Keratinocyte (primary cell): ENCODE results near the gene APC. TPM values are rescaled to one million over a fixed set of nuclear protein-coding genes. Genes with fewer than 3 reads are reported as not detected.
"Not testable (repeated sequence)": the region's sequence is repeated elsewhere in the genome, so short reads cannot be mapped to it uniquely, and the experiment has no call there.

Source experiments
- DNase-seq: peaks from one replicate; pipeline ENCODE4 v3.0.0-alpha.2; 2011; ENCODE audit warnings: low read depth, missing footprints, low spot score
- FAIRE-seq: peaks from 2 replicates; lab custom pipeline; 2011; peaks lifted over from hg19 to GRCh38; lab: Jason Lieb, UNC
- H2AFZ ChIP-seq: 2 replicates; pipeline ENCODE4 v1.6.0; 2012; ENCODE audit warnings: low read length, control low read depth, inconsistent platforms; ENCODE audit not compliant: control insufficient read depth
- H3K27ac ChIP-seq: 2 replicates; pipeline ENCODE4 v1.5.1; 2011; ENCODE audit warnings: low read length; ENCODE audit not compliant: control insufficient read depth, insufficient read depth
- H3K27me3 ChIP-seq: 3 replicates; pipeline ENCODE4 v1.6.0; 2011; ENCODE audit warnings: low read length; ENCODE audit not compliant: control insufficient read depth, insufficient read depth; ENCODE audit errors: extremely low read depth
- H3K36me3 ChIP-seq, 2 experiments: 2 replicates in 1 of 2; 3 replicates in 1 of 2; pipeline ENCODE4 v1.5.1; 2011; ENCODE audit warnings: low read length in 2 of 2, mild to moderate bottlenecking in 1 of 2; ENCODE audit not compliant: control insufficient read depth in 2 of 2, insufficient read depth in 2 of 2; ENCODE audit errors: extremely low read depth in 1 of 2
- H3K4me1 ChIP-seq: 3 replicates; pipeline ENCODE4 v1.5.1; 2011; ENCODE audit warnings: low read length; ENCODE audit not compliant: control insufficient read depth, insufficient read depth; ENCODE audit errors: extremely low read depth
- H3K4me2 ChIP-seq: 3 replicates; pipeline ENCODE4 v1.6.0; 2011; ENCODE audit warnings: low read depth, low read length; ENCODE audit not compliant: control insufficient read depth, insufficient read depth; ENCODE audit errors: extremely low read depth
- H3K4me3 ChIP-seq, 3 experiments: fragments of 200-600 bp in 1 of 3; sonication (generic) in 1 of 3; 2 replicates in 2 of 3; 3 replicates in 1 of 3; pipeline ENCODE4 v1.5.1; 2011 to 2016; ENCODE audit warnings: low read length in 3 of 3, mild to moderate bottlenecking in 3 of 3, control low read depth in 2 of 3, inconsistent platforms in 1 of 3, low read depth in 1 of 3, mixed read lengths in 1 of 3, mixed run types in 1 of 3, moderate library complexity in 1 of 3; ENCODE audit not compliant: control insufficient read depth in 2 of 3, insufficient read depth in 2 of 3; ENCODE audit errors: extremely low read depth in 1 of 3
- H3K79me2 ChIP-seq: 2 replicates; pipeline ENCODE4 v1.6.0; 2012; ENCODE audit warnings: low read length; ENCODE audit not compliant: control insufficient read depth, insufficient read depth
- H3K9ac ChIP-seq: 3 replicates; pipeline ENCODE4 v1.6.0; 2011; ENCODE audit warnings: low read length; ENCODE audit not compliant: control insufficient read depth, insufficient read depth; ENCODE audit errors: extremely low read depth
- H3K9me1 ChIP-seq: 3 replicates; pipeline ENCODE4 v1.6.0; 2011; ENCODE audit warnings: low read length; ENCODE audit not compliant: control insufficient read depth, insufficient read depth; ENCODE audit errors: extremely low read depth
- H3K9me3 ChIP-seq: 2 replicates; pipeline ENCODE4 v1.5.1; 2012; ENCODE audit warnings: low read depth, low read length; ENCODE audit not compliant: control insufficient read depth
- H4K20me1 ChIP-seq: 3 replicates; pipeline ENCODE4 v1.6.0; 2011; ENCODE audit warnings: low read length; ENCODE audit not compliant: control insufficient read depth, insufficient read depth; ENCODE audit errors: extremely low read depth
- EZH2 ChIP-seq: IDR thresholded peaks from one replicate; pipeline ENCODE4 v1.6.1; 2012; ENCODE audit warnings: inconsistent platforms, mild to moderate bottlenecking, low read length, moderate library complexity
- dilution Hi-C: fragments of 300-500 bp; cut with MboI; formaldehyde crosslinking; loops from one replicate; pipeline ENCODE4 v1.7.0; 2020; ENCODE audit warnings: low sequenced_read_pairs; ENCODE audit not compliant: extremely low pct_ligation_motif_present
- polyA plus RNA-seq, 5 experiments: library from polyadenylated mRNA; depleted of rRNA in 3 of 5; stranded (reverse) in 3 of 5; stranded (forward) in 1 of 5; unstranded in 1 of 5; fragments of >200 nt; gene quantifications; 1 replicate in 1 of 5; 2 replicates in 3 of 5; 3 replicates in 1 of 5; pipeline versions ENCODE4 v1.2.1 to v1.2.3, GENCODE V29; 2011 to 2012; ENCODE audit warnings: missing spikeins in 2 of 5, low read depth in 1 of 5, low replicate concordance in 1 of 5
- TF ChIP-seq, protein P1 (sequence below), 3 experiments: IDR thresholded peaks in 1 of 3; conservative IDR thresholded peaks in 1 of 3; optimal IDR thresholded peaks in 1 of 3; 2 replicates in 2 of 3; 3 replicates in 1 of 3; pipeline versions ENCODE3 to v1.5.1; 2011; ENCODE audit warnings: low read length in 3 of 3, mild to moderate bottlenecking in 3 of 3, moderate library complexity in 2 of 3, control low read depth in 1 of 3, inconsistent platforms in 1 of 3; ENCODE audit not compliant: insufficient read depth in 2 of 3; ENCODE audit errors: extremely low read depth in 1 of 3

The APC gene
- polyA plus RNA-seq, 1 donor (not counting 4 experiments of a cell fraction or from before 2014, with no cell fraction given), result 16.5 TPM

DNA sequence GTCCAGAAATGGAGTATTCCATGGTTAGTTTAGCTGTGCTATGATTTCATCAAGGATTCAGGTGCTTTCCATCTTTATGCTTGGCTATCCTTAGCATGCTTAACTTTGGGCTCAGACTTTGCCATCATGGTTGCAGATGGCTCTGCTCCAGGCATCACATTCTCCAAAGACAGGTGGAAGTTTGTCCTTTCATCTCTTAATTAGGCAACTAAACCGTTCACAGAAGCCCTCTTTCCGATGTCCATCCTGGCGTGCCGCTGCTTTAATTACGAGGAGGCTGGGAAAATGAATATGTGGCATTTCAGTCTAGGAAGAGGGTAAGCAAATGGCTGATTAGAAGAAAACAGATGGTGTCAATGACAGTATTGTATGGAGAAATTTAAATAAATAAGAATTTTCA is 24.5 kb upstream of the APC start:
- FAIRE-seq (no peak), DNase-seq (no peak)
- no peak overlapping the region for H3K4me3 ChIP-seq
- H3K9me1 ChIP-seq, result no peaks in the 10 kb centered on the region
- no peaks in the 10 kb centered on the region for H4K20me1 ChIP-seq
- H3K4me1 ChIP-seq, result peaks cover 8% of the 10 kb centered on the region
- TF ChIP-seq, protein P1, sequence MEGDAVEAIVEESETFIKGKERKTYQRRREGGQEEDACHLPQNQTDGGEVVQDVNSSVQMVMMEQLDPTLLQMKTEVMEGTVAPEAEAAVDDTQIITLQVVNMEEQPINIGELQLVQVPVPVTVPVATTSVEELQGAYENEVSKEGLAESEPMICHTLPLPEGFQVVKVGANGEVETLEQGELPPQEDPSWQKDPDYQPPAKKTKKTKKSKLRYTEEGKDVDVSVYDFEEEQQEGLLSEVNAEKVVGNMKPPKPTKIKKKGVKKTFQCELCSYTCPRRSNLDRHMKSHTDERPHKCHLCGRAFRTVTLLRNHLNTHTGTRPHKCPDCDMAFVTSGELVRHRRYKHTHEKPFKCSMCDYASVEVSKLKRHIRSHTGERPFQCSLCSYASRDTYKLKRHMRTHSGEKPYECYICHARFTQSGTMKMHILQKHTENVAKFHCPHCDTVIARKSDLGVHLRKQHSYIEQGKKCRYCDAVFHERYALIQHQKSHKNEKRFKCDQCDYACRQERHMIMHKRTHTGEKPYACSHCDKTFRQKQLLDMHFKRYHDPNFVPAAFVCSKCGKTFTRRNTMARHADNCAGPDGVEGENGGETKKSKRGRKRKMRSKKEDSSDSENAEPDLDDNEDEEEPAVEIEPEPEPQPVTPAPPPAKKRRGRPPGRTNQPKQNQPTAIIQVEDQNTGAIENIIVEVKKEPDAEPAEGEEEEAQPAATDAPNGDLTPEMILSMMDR (optimal IDR thresholded peaks at IDR 0.05 in 1 of 3, IDR thresholded peaks at IDR 0.05 in 1 of 3, conservative IDR thresholded peaks at IDR 0.05 in 1 of 3; ENCODE audit: extremely low read depth in 1 of 3, insufficient read depth in 2 of 3, low read length in 3 of 3), result no peak
- no peak for TF ChIP-seq EZH2
- dilution Hi-C loops, result no loop called here
- no peaks in the 10 kb centered on the region for H3K27me3 ChIP-seq
- H3K9me3 ChIP-seq, result no peaks in the 10 kb centered on the region
- no peak overlapping the region for H2AFZ ChIP-seq
- no peak overlapping the region for H3K9ac ChIP-seq
- peaks cover 55% of the 10 kb centered on the region for H3K79me2 ChIP-seq
- H3K36me3 ChIP-seq, result no peaks in the 10 kb centered on the region
- H3K27ac ChIP-seq, result no peak overlapping the region
- H3K4me2 ChIP-seq, result no peak overlapping the region

DNA sequence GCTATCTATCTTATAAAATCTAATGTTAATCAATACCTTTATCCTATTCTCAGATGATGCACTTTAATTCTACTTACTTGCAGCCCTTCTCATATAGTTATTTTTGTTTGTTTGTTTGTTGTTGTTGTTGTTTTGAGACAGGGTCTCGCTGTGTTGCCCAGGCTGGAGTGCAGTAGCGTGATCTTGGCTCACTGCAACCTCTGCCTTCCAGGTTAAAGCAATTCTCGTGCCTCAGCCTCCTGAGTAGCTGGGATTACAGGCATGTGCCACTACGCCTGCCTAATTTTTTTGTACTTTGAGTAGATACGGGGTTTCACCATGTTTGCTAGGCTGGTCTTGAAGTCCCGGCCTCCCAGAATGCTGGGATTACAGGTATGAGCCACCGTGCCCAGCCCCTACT is 20.8 kb upstream of the APC start:
- H3K36me3 ChIP-seq, H3K9ac ChIP-seq, dilution Hi-C loops, H3K9me3 ChIP-seq, H2AFZ ChIP-seq, H3K4me1 ChIP-seq, H3K4me3 ChIP-seq, H3K27me3 ChIP-seq, FAIRE-seq, DNase-seq, H3K27ac ChIP-seq, H3K4me2 ChIP-seq, H4K20me1 ChIP-seq, H3K9me1 ChIP-seq: not testable (repeated sequence)
- H3K79me2 ChIP-seq, result peaks cover 35% of the 10 kb centered on the region

DNA sequence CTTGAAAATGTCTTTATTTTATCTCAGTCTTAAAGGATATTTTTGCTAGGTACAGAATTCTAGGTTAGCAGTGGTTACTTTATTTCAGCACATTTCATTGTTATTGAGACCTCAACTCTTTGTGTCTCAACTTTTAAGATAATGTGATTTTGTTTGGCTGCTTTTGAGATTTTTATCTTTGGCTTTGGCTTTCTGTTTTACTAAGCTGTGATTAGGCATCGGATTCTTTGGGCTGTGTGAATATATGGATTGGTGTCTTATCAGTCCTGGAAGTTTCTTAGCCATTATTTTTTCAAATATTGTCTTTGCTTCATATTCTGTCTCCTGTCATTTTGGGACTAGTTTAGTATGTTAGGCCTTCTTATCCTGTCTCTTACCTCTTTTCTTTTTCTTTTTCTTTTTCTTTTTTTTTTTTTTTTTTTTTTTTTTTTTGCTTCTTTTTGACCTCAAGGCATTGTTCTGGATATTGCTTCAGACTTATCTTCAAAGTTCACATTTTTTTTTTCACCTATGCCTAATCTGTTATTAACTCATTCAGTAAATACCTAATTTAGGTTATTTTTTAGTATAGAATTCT is 20.1 kb upstream of the APC start:
- H2AFZ ChIP-seq, result no peak overlapping the region
- H3K9me3 ChIP-seq, result no peaks in the 10 kb centered on the region
- dilution Hi-C loops, result no loop called here
- H3K4me3 ChIP-seq, result no peak overlapping the region
- H3K9me1 ChIP-seq, result no peaks in the 10 kb centered on the region
- H4K20me1 ChIP-seq, result no peaks in the 10 kb centered on the region
- peaks cover 28% of the 10 kb centered on the region for H3K79me2 ChIP-seq
- H3K27me3 ChIP-seq, result no peaks in the 10 kb centered on the region
- DNase-seq (no peak), FAIRE-seq (no peak)
- TF ChIP-seq EZH2, result no peak
- TF ChIP-seq, protein P1 (optimal IDR thresholded peaks at IDR 0.05 in 1 of 3, IDR thresholded peaks at IDR 0.05 in 1 of 3, conservative IDR thresholded peaks at IDR 0.05 in 1 of 3; ENCODE audit: extremely low read depth in 1 of 3, insufficient read depth in 2 of 3, low read length in 3 of 3), result no peak
- H3K36me3 ChIP-seq, result no peaks in the 10 kb centered on the region
- peaks cover 2% of the 10 kb centered on the region for H3K4me1 ChIP-seq
- no peak overlapping the region for H3K27ac ChIP-seq
- no peak overlapping the region for H3K9ac ChIP-seq
- no peak overlapping the region for H3K4me2 ChIP-seq
